GM12874 (cell line): ENCODE data around the gene TNP2.

ENCODE experiments used
- CTCF ChIP-seq: IDR thresholded peaks from 2 replicates; pipeline ENCODE4 v1.5.1; 2011; ENCODE audit warnings: low read depth, mild to moderate bottlenecking, control low read depth, low read length, moderate library complexity; ENCODE audit not compliant: insufficient read depth

Gene TNP2

DNA sequence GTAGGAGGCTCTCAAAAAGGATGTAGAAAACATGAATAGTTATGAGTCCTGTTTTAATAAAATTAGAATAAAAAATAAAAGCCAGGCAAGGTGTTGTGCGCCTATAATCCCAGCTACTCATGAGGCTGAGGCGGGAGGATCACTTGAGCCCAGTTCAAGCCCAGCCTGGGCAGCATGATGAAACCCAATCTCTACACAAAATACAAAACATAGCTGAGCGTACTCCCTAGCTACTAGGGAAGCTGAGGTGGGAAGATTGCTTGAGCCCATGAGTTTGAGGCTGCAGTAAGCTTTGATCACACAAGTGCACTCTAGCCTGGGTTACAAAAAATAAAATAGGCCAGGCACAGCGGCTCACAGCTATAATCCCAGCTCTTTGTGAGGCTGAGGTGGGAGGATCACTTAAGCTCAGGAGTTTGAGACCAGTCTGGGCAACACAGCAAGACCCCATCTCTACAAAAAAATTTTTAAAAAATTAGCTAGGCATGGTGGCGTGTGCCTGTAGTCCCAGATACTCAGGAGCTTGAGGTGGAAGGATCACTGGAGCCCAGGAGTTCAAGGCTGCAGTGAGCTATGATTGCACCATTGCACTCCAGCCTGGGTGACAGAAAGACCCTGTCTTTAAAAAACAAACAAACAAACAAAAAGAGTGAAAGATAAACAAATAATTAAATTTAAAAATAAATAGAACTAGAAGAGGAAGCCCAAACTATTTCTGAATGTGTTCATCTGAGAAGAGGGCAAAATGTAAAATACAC, 29.2 kb upstream of the TNP2 start:
- TF ChIP-seq CTCF = no peak

GRCh38 chr16:11297492-11298142, 28.5 kb upstream of the TNP2 start:
- TF ChIP-seq CTCF = 0 out of 2 replicates have a peak, but pooled peaks have one; percentile 13

DNA sequence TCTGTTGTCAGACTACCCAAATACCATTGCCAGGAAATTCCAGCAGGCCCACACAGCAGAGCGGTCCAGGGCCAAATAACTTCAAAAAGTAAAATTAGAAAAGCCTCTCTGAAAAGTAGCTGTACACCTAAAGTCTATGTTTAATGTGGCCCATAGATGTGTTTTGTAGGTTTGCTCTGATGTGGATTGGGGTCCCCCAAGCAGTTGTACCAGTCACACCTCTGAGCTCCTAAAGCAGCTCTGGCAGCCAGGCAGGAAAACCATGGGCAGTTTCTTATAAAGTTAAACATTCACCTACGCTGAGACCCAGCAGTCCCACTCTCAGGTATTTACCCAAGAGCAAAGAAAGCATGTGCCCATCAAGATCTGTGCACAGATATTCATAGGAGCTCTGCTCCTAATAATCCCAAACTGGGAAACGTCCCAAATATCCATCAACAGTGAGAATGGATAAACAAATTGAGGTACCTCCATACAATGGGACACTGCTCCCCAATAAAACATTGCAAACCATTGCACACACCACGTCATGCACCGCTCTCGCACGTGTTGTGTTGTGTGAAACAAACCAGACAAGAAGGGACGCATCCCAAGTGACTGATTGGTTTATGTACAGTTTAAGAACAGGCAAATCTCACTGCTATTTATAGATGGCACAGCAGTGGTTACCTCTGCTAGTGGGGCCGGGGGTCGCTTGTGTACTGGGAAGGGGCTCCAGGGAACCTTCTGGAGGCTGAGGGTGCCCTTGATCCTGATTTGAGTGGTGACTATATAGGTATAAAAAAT, 27.8 kb upstream of the TNP2 start:
- no peak for TF ChIP-seq CTCF

GRCh38 chr16:11296351-11296705, 27.2 kb upstream of the TNP2 start:
- no peak for TF ChIP-seq CTCF

GRCh38 chr16:11295672-11296071, 26.5 kb upstream of the TNP2 start:
- no peak for TF ChIP-seq CTCF

DNA sequence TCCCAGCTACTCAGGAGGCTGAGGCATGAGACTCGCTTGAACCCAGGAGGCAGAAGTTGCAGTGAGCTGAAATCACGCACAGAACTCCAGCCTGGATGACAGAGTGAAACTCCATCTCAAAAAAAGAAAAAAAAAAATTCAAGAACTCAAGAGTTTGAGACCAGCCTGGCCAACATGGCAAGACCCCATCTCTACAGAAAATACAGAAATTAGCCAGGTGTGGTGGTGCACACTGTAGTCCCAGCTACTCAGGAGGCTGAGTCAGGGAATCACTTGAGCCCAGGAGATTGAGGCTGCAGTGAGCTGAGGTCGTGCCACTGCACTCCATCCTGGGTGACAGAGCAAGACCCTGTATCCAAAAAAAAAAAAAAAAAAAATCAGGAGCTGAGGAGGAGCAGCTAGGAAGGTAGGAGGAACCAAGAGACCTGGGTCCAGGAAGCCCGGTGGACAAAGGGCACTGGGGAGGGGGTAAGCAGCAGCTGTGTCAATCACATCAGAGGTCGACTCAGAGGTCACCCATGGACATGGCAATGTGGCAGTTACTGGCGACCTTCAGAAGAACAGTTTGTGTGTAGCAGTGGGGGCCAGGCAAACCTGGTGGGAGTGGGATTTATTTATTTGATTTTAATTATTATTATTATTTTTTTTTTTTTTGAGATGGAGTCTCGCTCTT, 23.1 kb upstream of the TNP2 start:
- TF ChIP-seq CTCF = no peak

GRCh38 chr16:11291091-11291703, 22.1 kb upstream of the TNP2 start:
- no peak for TF ChIP-seq CTCF
